Amygdala (tissue), 56 donors: ENCODE results near the gene IPO8.

Source experiments
- DNase-seq, 56 donors: peaks; one replicate each; lab custom pipeline; 2025; lab: John Stamatoyannopoulos, UW

The IPO8 gene

DNA sequence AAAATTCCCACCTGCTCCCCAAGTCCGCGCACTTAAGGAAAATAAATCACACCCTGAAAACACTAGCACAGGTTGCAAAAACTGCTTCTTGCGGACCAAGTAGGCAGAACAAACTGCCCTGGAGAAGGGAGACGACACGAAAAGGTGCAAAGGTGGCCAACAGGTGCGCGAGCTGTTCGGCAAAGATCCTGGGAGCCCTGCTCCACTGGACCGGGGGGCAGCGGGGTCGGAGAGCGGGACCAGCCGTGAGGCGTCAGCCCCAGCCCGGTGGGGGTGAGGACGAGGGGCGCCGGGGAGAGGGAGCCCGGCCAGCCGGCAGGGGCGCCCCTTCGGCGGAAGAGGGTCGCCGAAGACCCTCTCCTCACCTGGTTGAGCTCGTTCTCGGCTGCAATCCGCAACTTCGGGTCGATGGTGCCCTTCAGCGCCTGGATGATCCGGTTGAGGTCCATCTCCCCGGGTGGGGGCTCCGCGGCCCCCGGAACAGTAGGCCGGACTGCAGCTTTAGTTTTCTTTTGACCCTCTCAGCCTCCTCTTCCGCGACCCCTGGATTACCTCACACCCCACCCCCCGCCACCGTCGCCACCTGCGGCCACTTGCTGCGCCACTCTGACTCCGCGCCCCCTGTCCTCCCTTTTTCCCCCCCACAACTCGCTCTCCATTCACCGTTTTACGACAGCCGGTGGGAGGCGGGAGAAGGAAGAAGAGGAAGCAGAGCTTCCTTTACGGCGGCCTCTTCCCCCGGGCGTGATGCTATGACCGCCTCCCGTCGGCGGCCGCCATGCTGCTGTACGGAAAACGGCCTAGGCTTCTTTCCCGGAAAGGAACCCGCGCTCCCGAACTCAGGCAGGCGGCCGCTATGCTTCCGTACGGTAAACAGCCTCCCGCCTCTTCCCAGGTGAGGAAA lies at the start of gene IPO8:
Gene IPO8 (minus strand): TSS at position 671 of the 904 bp plus-strand sequence. CDS start 222 bp downstream, at position 449.
- peak in 55 of 56 donors; percentile 40 to 93 (median 82) for DNase-seq

DNA sequence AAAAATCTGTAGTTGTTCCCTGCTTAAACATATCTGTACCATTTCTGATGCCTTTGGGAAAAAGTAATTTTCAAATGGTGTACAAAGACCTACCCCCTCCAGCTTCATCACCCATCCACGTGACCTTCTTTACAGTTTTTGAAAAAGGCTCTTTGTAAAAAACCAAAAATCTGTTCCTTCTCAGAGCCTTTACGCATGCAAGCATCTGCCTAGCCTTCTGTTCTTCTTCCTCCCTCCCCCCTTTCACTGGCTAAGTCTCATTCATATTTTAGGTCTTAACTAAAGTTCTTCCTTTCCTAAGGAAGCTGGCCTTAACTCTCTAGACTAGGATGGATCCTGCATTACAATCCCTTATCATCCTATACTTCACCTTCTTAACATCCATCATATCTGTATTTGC lies 48.7 kb upstream of the IPO8 start:
- no peak for DNase-seq

- DNase-seq = no peak
These were observed 44.6 kb upstream of the IPO8 start for GRCh38 chr12:30740274-30740673.

GRCh38 chr12:30739020-30739419 lies 43.4 kb upstream of the IPO8 start:
- DNase-seq = no peak

DNA sequence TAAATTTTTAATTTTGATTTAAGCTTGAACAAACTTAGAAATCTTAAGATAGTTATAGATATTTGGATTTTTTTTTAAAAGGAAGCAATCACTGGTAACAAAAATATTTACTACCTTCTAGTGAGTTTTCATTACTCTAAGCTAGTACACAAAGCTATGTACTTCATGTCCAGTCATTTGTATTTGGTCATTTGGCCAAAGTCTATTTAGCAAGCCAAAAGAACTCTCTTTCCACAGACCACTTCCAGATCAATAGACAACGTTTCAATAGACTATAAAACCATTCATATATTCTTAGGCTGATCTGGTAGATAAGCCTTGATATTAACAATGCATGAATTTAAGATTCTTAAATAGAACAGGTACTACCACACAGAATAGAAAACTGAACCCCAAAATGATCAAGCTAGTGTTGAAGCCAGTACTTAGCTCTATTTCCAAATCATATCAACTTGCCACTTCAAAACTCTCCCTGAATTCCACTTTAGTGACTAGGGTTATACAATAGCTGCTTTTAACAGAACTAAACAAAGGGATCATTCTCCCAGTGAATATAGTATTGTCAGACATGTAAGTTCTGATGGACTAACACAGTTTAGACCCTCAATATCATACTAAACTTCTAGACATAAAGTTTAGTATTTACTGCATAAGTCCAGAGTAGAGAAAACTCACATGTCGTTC lies 37.4 kb upstream of the IPO8 start:
- DNase-seq = no peak

- no peak for DNase-seq
These were observed 34.3 kb upstream of the IPO8 start for GRCh38 chr12:30730011-30730410.

- DNase-seq = no peak
These were observed 33.9 kb upstream of the IPO8 start for GRCh38 chr12:30729547-30729946.

- no peak for DNase-seq
These were observed 31.0 kb upstream of the IPO8 start for GRCh38 chr12:30726647-30727046.

DNA sequence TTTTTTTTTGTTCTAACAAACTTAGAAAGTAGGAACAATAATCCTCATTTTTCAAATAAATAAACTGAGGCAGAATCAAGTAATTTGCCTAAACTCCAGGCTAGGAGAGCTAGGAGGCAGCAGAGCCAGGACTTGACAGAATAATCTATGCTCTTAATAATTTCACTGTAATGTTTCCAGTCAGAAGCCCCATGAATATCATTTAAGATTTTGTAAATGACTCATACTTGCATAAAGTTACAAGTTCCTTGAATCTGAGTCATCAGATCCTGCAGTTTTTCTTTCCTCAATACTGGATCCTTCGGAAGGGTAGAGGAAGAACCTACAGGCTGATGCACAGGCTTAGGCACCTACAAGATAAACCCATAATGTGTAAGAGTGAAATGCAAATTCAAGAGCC lies 30.1 kb upstream of the IPO8 start:
- no peak for DNase-seq

- DNase-seq = no peak
These were observed 23.4 kb upstream of the IPO8 start for GRCh38 chr12:30719060-30719459.

GRCh38 chr12:30707613-30708342 lies 12.1 kb upstream of the IPO8 start:
- DNase-seq = no peak

DNA sequence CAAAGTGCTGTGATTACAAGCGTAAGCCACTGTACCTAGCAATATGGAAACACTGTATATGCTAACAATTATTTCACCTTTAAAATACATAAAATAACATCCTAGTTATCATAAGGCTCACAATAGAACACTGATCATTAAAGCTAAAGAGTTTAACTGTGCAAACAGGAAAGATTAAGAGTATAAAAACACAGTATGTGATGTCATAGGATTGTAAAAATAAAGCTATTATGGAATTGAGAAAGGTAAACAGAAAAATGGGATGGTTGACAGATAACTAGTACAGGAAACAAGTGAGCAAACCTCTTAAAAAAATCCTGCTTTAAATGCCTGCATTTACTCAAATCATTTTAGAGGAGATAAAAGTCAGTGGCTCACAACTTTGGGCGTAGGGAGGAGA lies 10.8 kb upstream of the IPO8 start:
- DNase-seq = no peak

GRCh38 chr12:30701056-30701455 lies 5.4 kb upstream of the IPO8 start:
- peak in 1 of 56 donors; percentile 3 for DNase-seq

DNA sequence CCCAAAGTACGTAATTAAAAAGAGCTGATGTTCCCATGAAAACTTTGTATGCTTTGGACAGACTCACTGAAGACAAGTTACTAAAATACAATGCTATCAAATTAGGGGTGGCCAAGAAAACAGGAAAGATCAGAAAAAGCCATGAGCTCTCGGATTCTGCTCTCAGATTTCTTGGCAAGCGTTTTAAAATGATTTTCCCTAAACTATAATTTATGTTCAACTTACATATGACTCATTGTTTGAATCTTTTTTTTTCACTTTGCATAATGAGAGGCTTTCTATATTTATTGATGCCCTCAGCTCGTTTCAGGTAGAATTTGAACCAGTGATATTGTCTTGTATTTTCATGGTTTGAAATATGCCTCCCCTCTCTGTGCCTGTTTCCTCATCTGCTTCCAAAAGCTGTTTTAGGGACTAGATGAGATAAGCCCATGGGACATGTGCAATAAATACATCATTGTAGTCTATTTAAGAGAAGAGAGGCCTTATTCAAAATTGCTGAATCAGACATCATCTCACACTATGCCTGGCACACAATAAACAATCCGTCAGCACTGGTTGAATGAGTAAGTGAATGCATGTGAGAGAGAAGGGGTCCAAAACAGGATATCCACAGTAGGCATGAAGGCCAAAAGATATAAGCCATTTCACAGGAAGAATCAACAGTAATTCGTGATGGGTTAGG lies 4.7 kb upstream of the IPO8 start:
- DNase-seq = no peak

- no peak for DNase-seq
These were observed 2.7 kb upstream of the IPO8 start for GRCh38 chr12:30698346-30698745.

- no peak for DNase-seq
These were observed 1.3 kb upstream of the IPO8 start for GRCh38 chr12:30696943-30697342.

- no peak for DNase-seq
These were observed 817 bp upstream of the IPO8 start for GRCh38 chr12:30696486-30696885.

DNA sequence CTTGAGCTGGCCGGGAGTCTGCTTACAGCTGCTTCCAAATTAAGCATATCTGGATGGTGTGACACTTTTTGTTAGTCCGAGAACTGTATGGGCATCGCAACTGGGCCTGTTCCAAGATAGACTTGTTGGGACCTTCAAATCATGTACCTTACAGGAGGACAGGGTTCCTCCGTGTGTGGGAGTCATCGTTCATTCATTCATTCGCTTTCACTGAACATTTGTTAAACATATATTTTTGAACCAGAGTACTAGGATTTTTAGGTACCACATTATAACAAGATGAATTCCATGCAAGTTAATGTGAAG lies 387 bp upstream of the IPO8 start:
- no peak for DNase-seq

DNA sequence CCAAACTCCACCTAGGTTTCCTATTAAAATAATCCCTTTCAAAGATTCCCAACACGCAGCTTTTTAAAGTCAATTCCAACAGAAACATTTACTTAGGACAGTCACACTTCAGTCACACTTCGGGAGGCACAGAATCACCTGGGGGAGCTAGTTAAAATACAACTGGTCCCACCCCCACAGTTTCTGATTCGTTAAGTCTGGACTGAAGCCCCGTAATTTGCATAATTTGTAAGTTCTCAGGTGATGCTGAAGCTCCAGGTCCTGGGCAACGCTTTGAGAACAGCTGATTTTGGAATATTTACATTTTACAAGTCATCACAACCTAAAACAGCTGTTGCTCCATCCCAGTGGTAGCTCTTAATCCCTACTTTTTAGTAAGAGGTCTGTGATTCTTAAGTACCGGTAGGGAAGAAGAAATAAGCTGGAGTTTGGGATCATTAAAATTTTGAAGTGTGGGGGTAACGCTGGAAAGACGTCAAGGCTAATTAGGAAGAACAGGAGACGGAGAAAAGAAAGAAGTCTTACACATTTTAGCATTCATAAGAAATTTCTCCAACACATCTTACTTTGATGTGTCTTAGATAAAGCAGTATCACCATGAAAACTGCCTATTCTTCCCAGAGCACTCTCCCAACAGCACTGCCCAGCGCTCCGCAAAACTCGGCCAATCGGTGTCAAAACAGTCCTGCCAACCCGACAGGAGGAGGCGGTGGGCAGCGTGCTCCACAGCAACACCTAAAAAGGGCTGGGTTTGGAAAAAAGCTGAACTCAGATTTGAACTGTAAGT lies 1.1 kb downstream of the IPO8 start:
- peak in 20 of 56 donors; percentile 2 to 38 (median 24) for DNase-seq

DNA sequence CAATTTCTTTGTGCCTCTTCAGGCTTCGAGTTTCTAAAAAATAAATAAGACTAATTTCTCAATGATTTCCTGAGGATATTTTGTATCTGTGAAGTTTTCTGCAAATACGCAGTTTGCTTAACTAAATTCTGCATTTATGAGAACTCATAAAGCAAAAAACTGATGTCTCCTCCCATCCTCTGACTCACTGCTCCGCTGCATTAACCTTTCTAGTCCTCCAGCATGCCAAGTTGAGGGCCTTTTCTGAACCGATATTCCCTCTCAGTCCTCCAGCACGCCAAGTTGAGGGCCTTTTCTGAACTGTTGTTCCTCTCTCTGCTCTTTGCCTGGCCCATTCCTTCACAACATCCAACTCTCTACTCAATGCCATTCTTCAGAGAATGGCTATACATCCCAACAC lies 3.2 kb downstream of the IPO8 start:
- no peak for DNase-seq
